Measurements from ENCODE around the gene ACSM2B. TPM values are rescaled to one million over a fixed set of nuclear protein-coding genes. Genes with fewer than 3 reads are reported as not detected.
"Not testable (repeated sequence)": the region's sequence is repeated elsewhere in the genome, so short reads cannot be mapped to it uniquely, and the experiment has no call there.

The ACSM2B gene
- not detected for total RNA-seq
- not detected for polyA plus RNA-seq

GRCh38 chr16:20576145-20576544 is at the start of gene ACSM2B:
Gene ACSM2B, minus strand, starts transcription at chr16:20576367. Its CDS starts 11,522 bp downstream, at chr16:20564845.
- CTCF ChIA-PET (ENCODE audit: partially characterized antibody); H3K4me1 ChIP-seq (ENCODE audit: insufficient read depth, low read length); H3K9me3 Mint-ChIP-seq; H3K36me3 ChIP-seq (ENCODE audit: insufficient read depth, low read length); H3K4me3 Mint-ChIP-seq; H3K4me1 Mint-ChIP-seq; intact Hi-C loops (cut with micrococcal nuclease); H3K9me3 ChIP-seq (ENCODE audit: control insufficient read depth in 1 of 2, low read length in 2 of 2); H3K27me3 Mint-ChIP-seq; H3K27ac Mint-ChIP-seq; DNase-seq; H3K36me3 Mint-ChIP-seq; H3K4me3 ChIP-seq (ENCODE audit: low read length in 2 of 2); POLR2A ChIA-PET (ENCODE audit: partially characterized antibody); H3K27ac ChIP-seq (ENCODE audit: low read depth, low read length); H3K27me3 ChIP-seq (ENCODE audit: insufficient read depth, low read length): not testable (repeated sequence)

GRCh38 chr16:20624882-20625807 is 49.0 kb upstream of the ACSM2B start:
- POLR2A ChIA-PET (ENCODE audit: partially characterized antibody): no interaction called here
- no peak overlapping the region for H3K4me3 ChIP-seq (ENCODE audit: low read length in 2 of 2)
- no peaks in the 10 kb centered on the region for H3K27me3 ChIP-seq (ENCODE audit: insufficient read depth, low read length)
- H3K9me3 Mint-ChIP-seq: peaks cover 0 to 1% (median 0%) of the 10 kb centered on the region in 8 donors
- no peaks in the 10 kb centered on the region for H3K36me3 ChIP-seq (ENCODE audit: insufficient read depth, low read length)
- intact Hi-C loops (cut with micrococcal nuclease): no loop called here
- no peaks in the 10 kb centered on the region for H3K4me1 ChIP-seq (ENCODE audit: insufficient read depth, low read length)
- peaks cover 0 to 7% (median 2%) of the 10 kb centered on the region in 4 donors for H3K4me1 Mint-ChIP-seq
- no peak overlapping the region for H3K27ac Mint-ChIP-seq
- no peak overlapping the region for H3K27ac ChIP-seq (ENCODE audit: low read depth, low read length)
- H3K9me3 ChIP-seq (ENCODE audit: control insufficient read depth in 1 of 2, low read length in 2 of 2): no peaks in the 10 kb centered on the region
- DNase-seq: no peak
- H3K4me3 Mint-ChIP-seq: no peak overlapping the region
- H3K36me3 Mint-ChIP-seq: no peaks in the 10 kb centered on the region
- no peaks in the 10 kb centered on the region for H3K27me3 Mint-ChIP-seq
- CTCF ChIA-PET (ENCODE audit: partially characterized antibody): no interaction called here

GRCh38 chr16:20624205-20624604 is 48.0 kb upstream of the ACSM2B start:
- Histone ChIP-seq H3K4me1 (ENCODE audit: insufficient read depth, low read length) (no peaks in the 10 kb centered on the region), H3K36me3 (ENCODE audit: insufficient read depth, low read length) (no peaks in the 10 kb centered on the region), H3K27ac (ENCODE audit: low read depth, low read length) (no peak overlapping the region), H3K27me3 (ENCODE audit: insufficient read depth, low read length) (no peaks in the 10 kb centered on the region), H3K9me3 (ENCODE audit: control insufficient read depth in 1 of 2, low read length in 2 of 2) (no peaks in the 10 kb centered on the region), H3K4me3 (ENCODE audit: low read length in 2 of 2) (no peak overlapping the region)
- CTCF ChIA-PET (ENCODE audit: partially characterized antibody): no interaction called here
- POLR2A ChIA-PET (ENCODE audit: partially characterized antibody): no interaction called here
- Mint-ChIP-seq H3K9me3 (no peaks in the 10 kb centered on the region), H3K36me3 (no peaks in the 10 kb centered on the region), H3K4me1 (peaks cover 0 to 7% (median 2%) of the 10 kb centered on the region in 4 donors), H3K27me3 (no peaks in the 10 kb centered on the region), H3K4me3 (no peak overlapping the region), H3K27ac (no peak overlapping the region)
- no peak for DNase-seq
- intact Hi-C loops (cut with micrococcal nuclease): no loop called here

GRCh38 chr16:20622498-20622870 is 46.3 kb upstream of the ACSM2B start:
- no peaks in the 10 kb centered on the region for H3K9me3 Mint-ChIP-seq
- intact Hi-C loops (cut with micrococcal nuclease): no loop called here
- CTCF ChIA-PET (ENCODE audit: partially characterized antibody): no interaction called here

GRCh38 chr16:20621406-20621805 is 45.2 kb upstream of the ACSM2B start:
- DNase-seq: no peak
- H3K4me3 Mint-ChIP-seq: no peak overlapping the region
- H3K9me3 ChIP-seq (ENCODE audit: control insufficient read depth in 1 of 2, low read length in 2 of 2): no peaks in the 10 kb centered on the region
- H3K36me3 ChIP-seq (ENCODE audit: insufficient read depth, low read length): no peaks in the 10 kb centered on the region
- ChIA-PET POLR2A (ENCODE audit: partially characterized antibody) (no interaction called here), CTCF (ENCODE audit: partially characterized antibody) (no interaction called here)
- H3K27ac Mint-ChIP-seq: no peak overlapping the region
- H3K9me3 Mint-ChIP-seq: no peaks in the 10 kb centered on the region
- no peak overlapping the region for H3K27ac ChIP-seq (ENCODE audit: low read depth, low read length)
- no peak overlapping the region for H3K4me3 ChIP-seq (ENCODE audit: low read length in 2 of 2)
- no peaks in the 10 kb centered on the region for H3K4me1 Mint-ChIP-seq
- H3K36me3 Mint-ChIP-seq: no peaks in the 10 kb centered on the region
- no peaks in the 10 kb centered on the region for H3K4me1 ChIP-seq (ENCODE audit: insufficient read depth, low read length)
- peaks cover 3 to 8% of the 10 kb centered on the region in 2 donors for H3K27me3 Mint-ChIP-seq
- intact Hi-C loops (cut with micrococcal nuclease): no loop called here
- no peaks in the 10 kb centered on the region for H3K27me3 ChIP-seq (ENCODE audit: insufficient read depth, low read length)

More at GRCh38 chr16:20622498-20622870, 46.3 kb upstream of the ACSM2B start:
- no peak overlapping the region for H3K27ac ChIP-seq (ENCODE audit: low read depth, low read length)
- no peaks in the 10 kb centered on the region for H3K27me3 ChIP-seq (ENCODE audit: insufficient read depth, low read length)
- no peak overlapping the region for H3K4me3 ChIP-seq (ENCODE audit: low read length in 2 of 2)
- no peaks in the 10 kb centered on the region for H3K36me3 ChIP-seq (ENCODE audit: insufficient read depth, low read length)
- no peak overlapping the region for H3K4me3 Mint-ChIP-seq
- no peaks in the 10 kb centered on the region for H3K4me1 Mint-ChIP-seq
- DNase-seq: no peak
- no peaks in the 10 kb centered on the region for H3K4me1 ChIP-seq (ENCODE audit: insufficient read depth, low read length)
- no peaks in the 10 kb centered on the region for H3K36me3 Mint-ChIP-seq
- H3K27me3 Mint-ChIP-seq: peaks cover 3 to 7% of the 10 kb centered on the region in 2 donors
- no peak overlapping the region for H3K27ac Mint-ChIP-seq
- POLR2A ChIA-PET (ENCODE audit: partially characterized antibody): no interaction called here
- H3K9me3 ChIP-seq (ENCODE audit: control insufficient read depth in 1 of 2, low read length in 2 of 2): no peaks in the 10 kb centered on the region

GRCh38 chr16:20620770-20621169 is 44.6 kb upstream of the ACSM2B start:
- no peaks in the 10 kb centered on the region for H3K4me1 Mint-ChIP-seq
- intact Hi-C loops (cut with micrococcal nuclease): no loop called here
- ChIA-PET POLR2A (ENCODE audit: partially characterized antibody) (no interaction called here), CTCF (ENCODE audit: partially characterized antibody) (no interaction called here)
- H3K27me3 Mint-ChIP-seq: peaks cover 3 to 8% of the 10 kb centered on the region in 2 donors
- Histone ChIP-seq H3K4me1 (ENCODE audit: insufficient read depth, low read length) (no peaks in the 10 kb centered on the region), H3K27ac (ENCODE audit: low read depth, low read length) (no peak overlapping the region), H3K27me3 (ENCODE audit: insufficient read depth, low read length) (no peaks in the 10 kb centered on the region), H3K9me3 (ENCODE audit: control insufficient read depth in 1 of 2, low read length in 2 of 2) (no peaks in the 10 kb centered on the region), H3K36me3 (ENCODE audit: insufficient read depth, low read length) (no peaks in the 10 kb centered on the region), H3K4me3 (ENCODE audit: low read length in 2 of 2) (no peak overlapping the region)
- H3K4me3 Mint-ChIP-seq: no peak overlapping the region
- no peaks in the 10 kb centered on the region for H3K36me3 Mint-ChIP-seq
- H3K9me3 Mint-ChIP-seq: no peaks in the 10 kb centered on the region
- no peak overlapping the region for H3K27ac Mint-ChIP-seq
- DNase-seq: no peak

GRCh38 chr16:20620003-20620402 is 43.8 kb upstream of the ACSM2B start:
- Histone ChIP-seq H3K4me1 (ENCODE audit: insufficient read depth, low read length) (no peaks in the 10 kb centered on the region), H3K4me3 (ENCODE audit: low read length in 2 of 2) (no peak overlapping the region), H3K36me3 (ENCODE audit: insufficient read depth, low read length) (no peaks in the 10 kb centered on the region), H3K27me3 (ENCODE audit: insufficient read depth, low read length) (no peaks in the 10 kb centered on the region), H3K9me3 (ENCODE audit: control insufficient read depth in 1 of 2, low read length in 2 of 2) (no peaks in the 10 kb centered on the region), H3K27ac (ENCODE audit: low read depth, low read length) (no peak overlapping the region)
- peaks cover 3 to 8% of the 10 kb centered on the region in 2 donors for H3K27me3 Mint-ChIP-seq
- intact Hi-C loops (cut with micrococcal nuclease): no loop called here
- H3K27ac Mint-ChIP-seq: peak overlapping the region in 1 of 7 donors; percentile 36
- no peak overlapping the region for H3K4me3 Mint-ChIP-seq
- no peak for DNase-seq
- ChIA-PET CTCF (ENCODE audit: partially characterized antibody) (no interaction called here), POLR2A (ENCODE audit: partially characterized antibody) (no interaction called here)
- no peaks in the 10 kb centered on the region for H3K9me3 Mint-ChIP-seq
- H3K36me3 Mint-ChIP-seq: no peaks in the 10 kb centered on the region
- H3K4me1 Mint-ChIP-seq: no peaks in the 10 kb centered on the region

Data from CD4-positive, alpha-beta memory T cell (primary cell).